Measurements from ENCODE around the gene ZBTB7A.

GRCh38 chr19:4013886-4014540, 52.7 kb downstream of the ZBTB7A start:
- TF ChIP-seq CTCF (IDR thresholded peaks at IDR 0.05; ENCODE audit: low read depth, low read length) = no peak
- no peak for TF ChIP-seq POLR2A (IDR thresholded peaks at IDR 0.05; ENCODE audit: extremely low read depth, insufficient read length)

Measured in NB4 (cell line).